Measurements from ENCODE around the gene TBK1. TPM values are rescaled to one million over a fixed set of nuclear protein-coding genes. Genes with fewer than 3 reads are reported as not detected.

Gene TBK1
- total RNA-seq, 3 donors from 2014 or later = 27.7 to 43.9 (median 40.6) TPM

GRCh38 chr12:64419696-64420095, 32.2 kb upstream of the TBK1 start:
- H3K27ac ChIP-seq = no peak overlapping the region
- intact Hi-C loops (cut with DNase I; ENCODE audit: low total_unique reads) = no loop called here
- TF ChIP-seq POLR2AphosphoS5 (IDR thresholded peaks at IDR 0.05) = no peak
- no peak for TF ChIP-seq CTCF (IDR thresholded peaks at IDR 0.05)
- no peak for TF ChIP-seq POLR2A (IDR thresholded peaks at IDR 0.05)
- H3K4me1 ChIP-seq = no peaks in the 10 kb centered on the region
- no peak for DNase-seq (ENCODE audit: low spot score in 2 of 2)
- H3K36me3 ChIP-seq = peaks cover 8% of the 10 kb centered on the region
- H3K9me3 ChIP-seq = no peaks in the 10 kb centered on the region
- H3K27me3 ChIP-seq = no peaks in the 10 kb centered on the region
- H3K4me3 ChIP-seq = no peak overlapping the region

- Histone ChIP-seq H3K9me3 (no peaks in the 10 kb centered on the region), H3K36me3 (no peaks in the 10 kb centered on the region), H3K27ac (no peak overlapping the region), H3K27me3 (no peaks in the 10 kb centered on the region), H3K4me3 (no peak overlapping the region), H3K4me1 (no peaks in the 10 kb centered on the region)
- intact Hi-C loops (cut with DNase I; ENCODE audit: low total_unique reads) = no loop called here
- DNase-seq (ENCODE audit: low spot score in 2 of 2) = no peak
- TF ChIP-seq CTCF (IDR thresholded peaks at IDR 0.05) (no peak), POLR2A (IDR thresholded peaks at IDR 0.05) (no peak), POLR2AphosphoS5 (IDR thresholded peaks at IDR 0.05) (no peak)
These were observed 23.9 kb upstream of the TBK1 start for GRCh38 chr12:64427988-64428387.

GRCh38 chr12:64428956-64429355, 23.0 kb upstream of the TBK1 start:
- intact Hi-C loops (cut with DNase I; ENCODE audit: low total_unique reads) = no loop called here
- Histone ChIP-seq H3K4me3 (no peak overlapping the region), H3K4me1 (no peaks in the 10 kb centered on the region), H3K27me3 (no peaks in the 10 kb centered on the region), H3K9me3 (no peaks in the 10 kb centered on the region), H3K36me3 (no peaks in the 10 kb centered on the region), H3K27ac (no peak overlapping the region)
- DNase-seq (ENCODE audit: low spot score in 2 of 2) = no peak
- TF ChIP-seq POLR2AphosphoS5 (IDR thresholded peaks at IDR 0.05) (no peak), POLR2A (IDR thresholded peaks at IDR 0.05) (no peak), CTCF (IDR thresholded peaks at IDR 0.05) (no peak)

GRCh38 chr12:64430886-64431285, 21.0 kb upstream of the TBK1 start:
- H3K27me3 ChIP-seq = no peaks in the 10 kb centered on the region
- no peaks in the 10 kb centered on the region for H3K36me3 ChIP-seq
- no peak overlapping the region for H3K27ac ChIP-seq
- intact Hi-C loops (cut with DNase I; ENCODE audit: low total_unique reads) = no loop called here
- TF ChIP-seq POLR2A (IDR thresholded peaks at IDR 0.05) (no peak), POLR2AphosphoS5 (IDR thresholded peaks at IDR 0.05) (no peak), CTCF (IDR thresholded peaks at IDR 0.05) (no peak)
- no peak for DNase-seq (ENCODE audit: low spot score in 2 of 2)
- no peak overlapping the region for H3K4me3 ChIP-seq
- no peaks in the 10 kb centered on the region for H3K9me3 ChIP-seq
- no peaks in the 10 kb centered on the region for H3K4me1 ChIP-seq

- intact Hi-C loops (cut with DNase I; ENCODE audit: low total_unique reads) = no loop called here
- no peak overlapping the region for H3K4me3 ChIP-seq
- DNase-seq (ENCODE audit: low spot score in 2 of 2) = no peak
- no peaks in the 10 kb centered on the region for H3K27me3 ChIP-seq
- H3K9me3 ChIP-seq = no peaks in the 10 kb centered on the region
- no peaks in the 10 kb centered on the region for H3K36me3 ChIP-seq
- TF ChIP-seq POLR2AphosphoS5 (IDR thresholded peaks at IDR 0.05) = no peak
- TF ChIP-seq POLR2A (IDR thresholded peaks at IDR 0.05) = no peak
- no peak for TF ChIP-seq CTCF (IDR thresholded peaks at IDR 0.05)
- no peak overlapping the region for H3K27ac ChIP-seq
- H3K4me1 ChIP-seq = no peaks in the 10 kb centered on the region
These were observed 20.1 kb upstream of the TBK1 start for GRCh38 chr12:64431791-64432190.

All from breast epithelium (tissue), 4 donors.